ENCODE data around the gene NGLY1.
A peak's percentile ranks its signal among the peaks of the same experiment; 100 is the strongest.

The NGLY1 gene

GRCh38 chr3:25723802-25724201 lies 59.4 kb downstream of the NGLY1 start:
- no peak for DNase-seq (ENCODE audit: low read depth)
- TF ChIP-seq CTCF (IDR thresholded peaks at IDR 0.05; ENCODE audit: insufficient read depth, low read depth, low read length, missing control alignments) = no peak
- no peak overlapping the region for H3K4me3 ChIP-seq (ENCODE audit: low read length)

GRCh38 chr3:25719321-25719720 lies 63.9 kb downstream of the NGLY1 start:
- H3K4me3 ChIP-seq (ENCODE audit: low read length) = no peak overlapping the region
- TF ChIP-seq CTCF (IDR thresholded peaks at IDR 0.05; ENCODE audit: insufficient read depth, low read depth, low read length, missing control alignments) = no peak

GRCh38 chr3:25713341-25713985 lies 69.8 kb downstream of the NGLY1 start:
- DNase-seq (ENCODE audit: low read depth) = peak; percentile 86
- TF ChIP-seq CTCF (IDR thresholded peaks at IDR 0.05; ENCODE audit: insufficient read depth, low read depth, low read length, missing control alignments) = no peak
- no peak overlapping the region for H3K4me3 ChIP-seq (ENCODE audit: low read length)

More at GRCh38 chr3:25719321-25719720, 63.9 kb downstream of the NGLY1 start:
- DNase-seq (ENCODE audit: low read depth) = no peak

- DNase-seq (ENCODE audit: low read depth) = no peak
- TF ChIP-seq CTCF (IDR thresholded peaks at IDR 0.05; ENCODE audit: insufficient read depth, low read depth, low read length, missing control alignments) = no peak
- H3K4me3 ChIP-seq (ENCODE audit: low read length) = no peak overlapping the region
These were observed 72.2 kb downstream of the NGLY1 start for GRCh38 chr3:25711090-25711489.

GRCh38 chr3:25708036-25708435 lies 75.2 kb downstream of the NGLY1 start:
- no peak for DNase-seq (ENCODE audit: low read depth)
- no peak for TF ChIP-seq CTCF (IDR thresholded peaks at IDR 0.05; ENCODE audit: insufficient read depth, low read depth, low read length, missing control alignments)
- no peak overlapping the region for H3K4me3 ChIP-seq (ENCODE audit: low read length)

- no peak for DNase-seq (ENCODE audit: low read depth)
- no peak for TF ChIP-seq CTCF (IDR thresholded peaks at IDR 0.05; ENCODE audit: insufficient read depth, low read depth, low read length, missing control alignments)
- no peak overlapping the region for H3K4me3 ChIP-seq (ENCODE audit: low read length)
These were observed 75.8 kb downstream of the NGLY1 start for GRCh38 chr3:25707268-25707926.

GRCh38 chr3:25706213-25706612 lies 77.0 kb downstream of the NGLY1 start:
- no peak for TF ChIP-seq CTCF (IDR thresholded peaks at IDR 0.05; ENCODE audit: insufficient read depth, low read depth, low read length, missing control alignments)
- no peak for DNase-seq (ENCODE audit: low read depth)
- H3K4me3 ChIP-seq (ENCODE audit: low read length) = no peak overlapping the region

Measured in epithelial cell of esophagus (primary cell).